Measurements from ENCODE around the gene TTC4.

TTC4 gene

DNA sequence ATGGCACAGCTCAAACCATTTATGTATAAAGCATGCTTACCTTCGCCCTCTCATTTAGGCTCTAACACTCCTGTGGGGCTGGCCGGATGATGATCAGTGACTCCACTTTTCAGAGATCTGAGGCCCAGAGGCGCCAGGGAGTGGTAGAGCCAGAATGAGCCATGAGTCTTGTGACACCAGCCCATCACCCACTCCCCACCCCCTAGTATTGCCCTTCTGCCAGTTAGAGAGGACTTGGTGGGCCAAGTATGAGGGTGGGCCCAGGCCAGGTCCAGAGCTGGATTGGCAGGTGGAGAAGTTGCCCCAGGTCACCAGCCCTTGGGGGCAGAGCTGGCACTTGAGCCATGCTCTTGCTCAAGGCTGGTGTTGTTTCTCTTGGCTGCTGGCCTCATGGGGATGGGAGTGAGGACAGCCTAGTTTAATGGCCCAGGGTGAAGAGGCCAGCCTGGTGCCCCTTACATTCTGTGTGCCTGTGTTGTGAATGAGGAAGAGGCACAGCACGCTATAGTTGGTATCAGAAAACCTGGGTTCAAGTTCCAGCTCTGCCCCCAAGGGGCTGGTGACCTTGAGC is 30.2 kb upstream of the TTC4 start:
- Histone ChIP-seq H3K4me3 (ENCODE audit: low read length) (no peak overlapping the region), H2AFZ (ENCODE audit: low read length) (no peak overlapping the region), H3K27ac (ENCODE audit: low read length) (no peak overlapping the region), H3K27me3 (replicated peaks; ENCODE audit: insufficient read depth, low read length) (no peaks in the 10 kb centered on the region), H3K36me3 (replicated peaks; ENCODE audit: insufficient read depth, low read length) (no peaks in the 10 kb centered on the region), H3K4me2 (ENCODE audit: low read depth, low read length) (no peak overlapping the region), H3K9me3 (replicated peaks; ENCODE audit: insufficient read depth, low read length) (no peaks in the 10 kb centered on the region), H3K79me2 (ENCODE audit: low read length) (no peaks in the 10 kb centered on the region), H3K4me1 (ENCODE audit: low read length) (no peaks in the 10 kb centered on the region), H3F3A (ENCODE audit: insufficient read depth, low read length) (no peaks in the 10 kb centered on the region), H3K9me2 (replicated peaks; ENCODE audit: insufficient read depth, low read length) (no peaks in the 10 kb centered on the region), H3K9ac (ENCODE audit: low read length) (no peak overlapping the region), H4K20me1 (ENCODE audit: insufficient read depth, low read length) (no peaks in the 10 kb centered on the region)
- no peak for DNase-seq
- TF ChIP-seq, protein P1, sequence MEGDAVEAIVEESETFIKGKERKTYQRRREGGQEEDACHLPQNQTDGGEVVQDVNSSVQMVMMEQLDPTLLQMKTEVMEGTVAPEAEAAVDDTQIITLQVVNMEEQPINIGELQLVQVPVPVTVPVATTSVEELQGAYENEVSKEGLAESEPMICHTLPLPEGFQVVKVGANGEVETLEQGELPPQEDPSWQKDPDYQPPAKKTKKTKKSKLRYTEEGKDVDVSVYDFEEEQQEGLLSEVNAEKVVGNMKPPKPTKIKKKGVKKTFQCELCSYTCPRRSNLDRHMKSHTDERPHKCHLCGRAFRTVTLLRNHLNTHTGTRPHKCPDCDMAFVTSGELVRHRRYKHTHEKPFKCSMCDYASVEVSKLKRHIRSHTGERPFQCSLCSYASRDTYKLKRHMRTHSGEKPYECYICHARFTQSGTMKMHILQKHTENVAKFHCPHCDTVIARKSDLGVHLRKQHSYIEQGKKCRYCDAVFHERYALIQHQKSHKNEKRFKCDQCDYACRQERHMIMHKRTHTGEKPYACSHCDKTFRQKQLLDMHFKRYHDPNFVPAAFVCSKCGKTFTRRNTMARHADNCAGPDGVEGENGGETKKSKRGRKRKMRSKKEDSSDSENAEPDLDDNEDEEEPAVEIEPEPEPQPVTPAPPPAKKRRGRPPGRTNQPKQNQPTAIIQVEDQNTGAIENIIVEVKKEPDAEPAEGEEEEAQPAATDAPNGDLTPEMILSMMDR (IDR thresholded peaks at IDR 0.05; ENCODE audit: low read length): no peak
- TF ChIP-seq EZH2phosphoT487 (IDR thresholded peaks at IDR 0.05; ENCODE audit: low read length) (no peak), EZH2 (optimal IDR thresholded peaks at IDR 0.05; ENCODE audit: low read depth, low read length) (no peak)

DNA sequence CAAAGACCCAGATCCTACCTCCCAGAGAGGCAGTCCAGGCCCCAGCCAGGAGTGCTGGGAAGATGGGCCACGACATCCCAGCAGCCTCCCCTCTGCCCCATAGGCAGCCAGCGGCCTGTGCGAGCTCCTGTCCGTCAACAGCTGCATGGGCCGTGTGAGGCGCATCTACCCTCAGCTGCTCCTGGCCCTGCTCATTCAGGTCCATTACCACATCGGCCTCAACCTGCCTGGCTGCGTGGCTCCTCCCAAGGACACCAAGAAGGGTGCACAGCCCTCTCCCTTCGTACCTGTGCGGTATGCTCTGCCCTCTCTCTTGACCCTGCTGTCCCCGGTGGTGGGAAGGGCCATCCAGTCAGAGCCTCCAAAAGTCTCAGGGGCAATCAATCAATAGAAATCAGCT is 29.5 kb upstream of the TTC4 start:
- H2AFZ ChIP-seq (ENCODE audit: low read length): no peak overlapping the region
- no peak overlapping the region for H3K4me3 ChIP-seq (ENCODE audit: low read length)
- no peak overlapping the region for H3K27ac ChIP-seq (ENCODE audit: low read length)
- no peaks in the 10 kb centered on the region for H3K27me3 ChIP-seq (replicated peaks; ENCODE audit: insufficient read depth, low read length)
- H3F3A ChIP-seq (ENCODE audit: insufficient read depth, low read length): no peaks in the 10 kb centered on the region
- TF ChIP-seq EZH2phosphoT487 (IDR thresholded peaks at IDR 0.05; ENCODE audit: low read length) (no peak), EZH2 (optimal IDR thresholded peaks at IDR 0.05; ENCODE audit: low read depth, low read length) (no peak)
- TF ChIP-seq, protein P1 (IDR thresholded peaks at IDR 0.05; ENCODE audit: low read length): no peak
- no peak overlapping the region for H3K9ac ChIP-seq (ENCODE audit: low read length)
- H3K4me2 ChIP-seq (ENCODE audit: low read depth, low read length): no peak overlapping the region
- no peaks in the 10 kb centered on the region for H4K20me1 ChIP-seq (ENCODE audit: insufficient read depth, low read length)
- DNase-seq: no peak
- H3K79me2 ChIP-seq (ENCODE audit: low read length): no peaks in the 10 kb centered on the region
- H3K9me2 ChIP-seq (replicated peaks; ENCODE audit: insufficient read depth, low read length): no peaks in the 10 kb centered on the region
- H3K36me3 ChIP-seq (replicated peaks; ENCODE audit: insufficient read depth, low read length): no peaks in the 10 kb centered on the region
- no peaks in the 10 kb centered on the region for H3K9me3 ChIP-seq (replicated peaks; ENCODE audit: insufficient read depth, low read length)
- no peaks in the 10 kb centered on the region for H3K4me1 ChIP-seq (ENCODE audit: low read length)

DNA sequence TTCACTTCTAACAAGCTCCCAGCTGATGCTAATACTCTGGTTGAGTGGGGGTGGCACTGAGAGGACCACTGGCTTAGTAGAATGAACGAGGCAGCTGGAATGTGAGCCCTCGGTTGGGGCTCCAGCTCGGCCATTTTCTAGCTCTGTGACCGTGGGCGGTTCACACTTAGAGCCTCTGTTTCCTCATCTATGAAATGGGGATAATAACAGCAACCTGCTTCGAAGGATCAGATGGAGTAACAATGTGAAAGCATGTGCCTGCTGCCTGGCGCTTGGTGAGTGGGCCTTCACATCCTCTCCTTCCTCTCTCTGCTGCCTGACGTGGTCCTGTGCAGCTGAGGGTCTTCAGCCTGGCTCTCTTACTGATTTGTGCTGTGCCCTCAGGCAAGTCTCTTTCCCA is 20.9 kb upstream of the TTC4 start:
- Histone ChIP-seq H4K20me1 (ENCODE audit: insufficient read depth, low read length) (no peaks in the 10 kb centered on the region), H3K36me3 (replicated peaks; ENCODE audit: insufficient read depth, low read length) (no peaks in the 10 kb centered on the region), H3K9me2 (replicated peaks; ENCODE audit: insufficient read depth, low read length) (no peaks in the 10 kb centered on the region), H3K27me3 (replicated peaks; ENCODE audit: insufficient read depth, low read length) (no peaks in the 10 kb centered on the region), H2AFZ (ENCODE audit: low read length) (no peak overlapping the region), H3K9me3 (replicated peaks; ENCODE audit: insufficient read depth, low read length) (no peaks in the 10 kb centered on the region), H3K27ac (ENCODE audit: low read length) (no peak overlapping the region), H3K4me1 (ENCODE audit: low read length) (no peaks in the 10 kb centered on the region), H3K4me3 (ENCODE audit: low read length) (no peak overlapping the region), H3K4me2 (ENCODE audit: low read depth, low read length) (no peak overlapping the region), H3F3A (ENCODE audit: insufficient read depth, low read length) (no peaks in the 10 kb centered on the region), H3K9ac (ENCODE audit: low read length) (no peak overlapping the region), H3K79me2 (ENCODE audit: low read length) (no peaks in the 10 kb centered on the region)
- TF ChIP-seq, protein P1 (IDR thresholded peaks at IDR 0.05; ENCODE audit: low read length): no peak
- TF ChIP-seq EZH2 (optimal IDR thresholded peaks at IDR 0.05; ENCODE audit: low read depth, low read length) (no peak), EZH2phosphoT487 (IDR thresholded peaks at IDR 0.05; ENCODE audit: low read length) (no peak)
- no peak for DNase-seq

Measured in MM.1S (cell line).